Suprapubic skin (tissue), 4 donors: ENCODE measurements around the gene HES3.

Experiments
- EP300 ChIP-seq: sonication (generic); formaldehyde crosslinking; IDR thresholded peaks from one replicate; pipeline ENCODE4 v1.6.1; 2017; ENCODE audit warnings: antibody characterized with exemption
- POLR2A ChIP-seq, 2 donors: fragments of 450-650 bp; IDR thresholded peaks; one replicate each; pipeline ENCODE4 v1.6.1; 2017; ENCODE audit warnings: antibody characterized with exemption in 2 of 2, mild to moderate bottlenecking in 2 of 2, moderate library complexity in 2 of 2
- POLR2AphosphoS5 ChIP-seq, 3 donors: sonication (generic); formaldehyde crosslinking; IDR thresholded peaks; one replicate each; pipeline ENCODE4 v1.6.1; 2017; ENCODE audit warnings: antibody characterized with exemption in 3 of 3
- TF ChIP-seq, protein P1 (sequence below), 2 donors: fragments of 200-600 bp in 1 of 2; fragments of 450-650 bp in 1 of 2; sonication (generic) in 1 of 2; IDR thresholded peaks; one replicate each; pipeline ENCODE4 v1.5.1; 2016 to 2019; ENCODE audit warnings: antibody characterized with exemption in 2 of 2, mild to moderate bottlenecking in 1 of 2, moderate library complexity in 1 of 2

DNA sequence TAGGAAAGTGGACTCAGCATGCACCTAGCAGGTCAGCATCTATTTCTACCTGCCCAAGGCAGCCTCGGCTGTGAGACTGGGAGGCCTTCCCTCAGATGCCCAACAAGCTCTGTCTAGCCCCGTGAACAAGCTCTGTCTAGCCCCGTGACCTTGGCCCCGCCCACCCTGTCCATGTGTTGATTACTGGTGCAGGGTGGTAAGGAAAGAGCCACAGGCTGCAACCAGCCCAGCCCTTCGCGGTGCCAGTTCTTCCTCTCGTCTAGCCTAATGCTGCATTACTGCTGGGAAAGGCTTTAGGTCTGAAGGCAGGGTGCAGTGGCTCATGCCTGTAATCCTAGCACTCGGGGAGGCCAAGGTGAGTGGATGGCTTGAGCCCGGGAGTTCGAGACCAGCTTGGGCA, 14.7 kb downstream of the HES3 start:
- TF ChIP-seq, protein P1, sequence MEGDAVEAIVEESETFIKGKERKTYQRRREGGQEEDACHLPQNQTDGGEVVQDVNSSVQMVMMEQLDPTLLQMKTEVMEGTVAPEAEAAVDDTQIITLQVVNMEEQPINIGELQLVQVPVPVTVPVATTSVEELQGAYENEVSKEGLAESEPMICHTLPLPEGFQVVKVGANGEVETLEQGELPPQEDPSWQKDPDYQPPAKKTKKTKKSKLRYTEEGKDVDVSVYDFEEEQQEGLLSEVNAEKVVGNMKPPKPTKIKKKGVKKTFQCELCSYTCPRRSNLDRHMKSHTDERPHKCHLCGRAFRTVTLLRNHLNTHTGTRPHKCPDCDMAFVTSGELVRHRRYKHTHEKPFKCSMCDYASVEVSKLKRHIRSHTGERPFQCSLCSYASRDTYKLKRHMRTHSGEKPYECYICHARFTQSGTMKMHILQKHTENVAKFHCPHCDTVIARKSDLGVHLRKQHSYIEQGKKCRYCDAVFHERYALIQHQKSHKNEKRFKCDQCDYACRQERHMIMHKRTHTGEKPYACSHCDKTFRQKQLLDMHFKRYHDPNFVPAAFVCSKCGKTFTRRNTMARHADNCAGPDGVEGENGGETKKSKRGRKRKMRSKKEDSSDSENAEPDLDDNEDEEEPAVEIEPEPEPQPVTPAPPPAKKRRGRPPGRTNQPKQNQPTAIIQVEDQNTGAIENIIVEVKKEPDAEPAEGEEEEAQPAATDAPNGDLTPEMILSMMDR (IDR thresholded peaks at IDR 0.05), result no peak
- TF ChIP-seq EP300, result no peak
- no peak for TF ChIP-seq POLR2A (IDR thresholded peaks at IDR 0.05)
- no peak for TF ChIP-seq POLR2AphosphoS5 (IDR thresholded peaks at IDR 0.05)
